ENCODE results near the gene ASNSD1. TPM values are rescaled to one million over a fixed set of nuclear protein-coding genes. Genes with fewer than 3 reads are reported as not detected.

Gene ASNSD1
- total and polyA plus RNA-seq, 2 donors (not counting 1 experiment from before 2014, with no cell fraction given): 13.0 to 29.8 TPM

DNA sequence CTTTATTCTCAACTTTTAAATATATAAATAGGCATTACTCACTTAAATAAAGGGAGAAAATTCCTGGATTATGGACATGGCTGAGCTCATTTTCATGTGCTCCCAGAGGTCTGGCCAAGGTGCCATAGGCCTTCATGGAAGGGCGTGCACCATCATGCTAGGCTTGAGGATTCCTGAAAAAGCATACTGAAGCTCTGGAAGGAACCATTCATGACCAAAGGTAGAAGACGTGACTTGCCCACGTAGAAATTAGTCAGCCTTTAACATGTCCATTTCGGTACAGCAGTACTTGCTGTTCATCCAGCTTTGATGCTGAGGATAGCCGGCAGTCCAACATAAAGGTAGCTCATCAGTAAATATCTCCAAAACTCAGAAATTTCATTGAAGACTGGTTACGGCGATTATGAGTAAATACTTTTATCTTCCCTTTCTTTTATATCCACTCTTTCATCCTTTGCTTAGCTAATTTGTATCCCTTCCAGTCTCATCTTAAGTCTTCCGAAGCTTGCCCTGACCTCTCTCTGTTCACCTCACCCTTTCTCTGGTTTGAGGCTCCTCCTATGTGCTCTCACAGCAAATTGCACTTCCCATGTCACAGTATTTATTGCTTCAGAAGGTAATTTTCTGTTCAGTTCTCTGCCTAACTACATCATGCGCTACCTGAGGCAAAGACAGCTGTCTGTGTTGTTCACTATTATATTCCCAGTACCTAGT is 32.3 kb upstream of the ASNSD1 start:
- no peak overlapping the region for H2AFZ ChIP-seq (ENCODE audit: insufficient read depth, low read depth, low read length, poor library complexity, severe bottlenecking)

More for the DNA sequence above, 32.3 kb upstream of the ASNSD1 start:
- Histone ChIP-seq H3K9ac (ENCODE audit: low read length) (no peak overlapping the region), H3K4me3 (ENCODE audit: control extremely low read depth in 1 of 5, extremely low read depth in 1 of 5, insufficient read depth in 1 of 5, low read depth in 2 of 5, low read length in 4 of 5) (no peak overlapping the region), H3K4me1 (ENCODE audit: control insufficient read depth in 2 of 2, insufficient read depth in 2 of 2, low read length in 2 of 2) (no peaks in the 10 kb centered on the region), H4K20me1 (ENCODE audit: control insufficient read depth, insufficient read depth, low read length, poor library complexity, severe bottlenecking) (no peaks in the 10 kb centered on the region), H3K4me2 (replicated peaks; ENCODE audit: low read depth, low read length, poor library complexity, severe bottlenecking) (no peak overlapping the region), H3K27me3 (replicated peaks in 1 of 4; ENCODE audit: control extremely low read depth in 1 of 4, control insufficient read depth in 3 of 4, insufficient read depth in 4 of 4, low read length in 3 of 4) (no peaks in the 10 kb centered on the region), H3K79me2 (ENCODE audit: control insufficient read depth, insufficient read depth, low read length) (no peaks in the 10 kb centered on the region), H3K27ac (ENCODE audit: low read length in 2 of 2) (no peak overlapping the region), H3K36me3 (replicated peaks in 1 of 2; ENCODE audit: control extremely low read depth in 1 of 2, control insufficient read depth in 1 of 2, extremely low read depth in 1 of 2, insufficient read depth in 2 of 2, low read length in 1 of 2) (no peaks in the 10 kb centered on the region), H3K9me3 (ENCODE audit: control extremely low read depth in 1 of 3, control insufficient read depth in 2 of 3, insufficient read depth in 1 of 3, low read length in 2 of 3) (no peaks in the 10 kb centered on the region)
- 97% methylated on average over 8 of the region's 9 CpGs for WGBS (ENCODE audit: insufficient coverage)
- Mint-ChIP-seq H3K4me3 (no peak overlapping the region), H3K9me3 (ENCODE audit: insufficient read depth) (no peaks in the 10 kb centered on the region), H3K27ac (no peak overlapping the region), H3K27me3 (peaks cover 18% of the 10 kb centered on the region), H3K4me1 (no peaks in the 10 kb centered on the region)
- ChIA-PET CTCF (interaction anchor here (0.7 to 1.1 kb wide), 3 partner anchors 9 to 170 kb away, joined by 3 read pairs; no protein-coding TSS in a partner anchor), POLR2A (no interaction called here)
- DNase-seq (no peak), ATAC-seq (ENCODE audit: low read depth) (no peak)
- TF ChIP-seq EZH2 (IDR thresholded peaks at IDR 0.05; ENCODE audit: borderline replicate concordance, insufficient read depth, low read depth, low read length, poor library complexity, severe bottlenecking) (no peak), CTCF (IDR thresholded peaks at IDR 0.05) (no peak)
- intact Hi-C loops (cut with micrococcal nuclease): no loop called here

Data from B cell (primary cell).